Transverse colon (tissue), 3 donors: ENCODE measurements around the gene FBXL5.

Source experiments
- POLR2A ChIP-seq: fragments of 450-650 bp; IDR thresholded peaks from one replicate; pipeline ENCODE4 v1.6.1; 2016; ENCODE audit warnings: antibody characterized with exemption, mild to moderate bottlenecking, moderate library complexity
- TF ChIP-seq, protein P1 (sequence below), 5 experiments: fragments of 200-600 bp in 3 of 5; fragments of 450-650 bp in 2 of 5; sonication (generic) in 3 of 5; IDR thresholded peaks; 1 replicate in 2 of 5; 2 replicates in 3 of 5; pipeline ENCODE4 v1.5.1; 2016 to 2017; ENCODE audit warnings: antibody characterized with exemption in 5 of 5, inconsistent platforms in 3 of 5, mild to moderate bottlenecking in 2 of 5, moderate library complexity in 1 of 5

DNA sequence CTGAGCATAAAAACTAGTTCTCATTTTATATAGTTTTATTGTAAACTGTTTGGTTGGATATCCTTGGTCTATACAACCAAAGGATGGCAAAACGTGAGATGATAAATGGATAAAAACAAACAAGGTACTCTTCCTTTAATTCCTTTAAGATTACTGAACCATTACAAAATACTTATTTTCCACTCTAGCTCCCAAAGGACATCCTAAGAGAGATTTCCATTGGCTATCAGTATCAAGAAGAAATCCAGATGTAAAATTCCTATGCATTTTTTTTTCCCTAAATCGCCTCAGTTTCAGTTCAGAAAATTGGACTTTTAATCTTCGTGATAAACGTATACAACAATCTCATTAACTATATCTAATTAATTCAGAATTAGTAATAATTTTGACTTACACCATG, 2.3 kb downstream of the FBXL5 start:
- no peak for TF ChIP-seq POLR2A
- TF ChIP-seq, protein P1, sequence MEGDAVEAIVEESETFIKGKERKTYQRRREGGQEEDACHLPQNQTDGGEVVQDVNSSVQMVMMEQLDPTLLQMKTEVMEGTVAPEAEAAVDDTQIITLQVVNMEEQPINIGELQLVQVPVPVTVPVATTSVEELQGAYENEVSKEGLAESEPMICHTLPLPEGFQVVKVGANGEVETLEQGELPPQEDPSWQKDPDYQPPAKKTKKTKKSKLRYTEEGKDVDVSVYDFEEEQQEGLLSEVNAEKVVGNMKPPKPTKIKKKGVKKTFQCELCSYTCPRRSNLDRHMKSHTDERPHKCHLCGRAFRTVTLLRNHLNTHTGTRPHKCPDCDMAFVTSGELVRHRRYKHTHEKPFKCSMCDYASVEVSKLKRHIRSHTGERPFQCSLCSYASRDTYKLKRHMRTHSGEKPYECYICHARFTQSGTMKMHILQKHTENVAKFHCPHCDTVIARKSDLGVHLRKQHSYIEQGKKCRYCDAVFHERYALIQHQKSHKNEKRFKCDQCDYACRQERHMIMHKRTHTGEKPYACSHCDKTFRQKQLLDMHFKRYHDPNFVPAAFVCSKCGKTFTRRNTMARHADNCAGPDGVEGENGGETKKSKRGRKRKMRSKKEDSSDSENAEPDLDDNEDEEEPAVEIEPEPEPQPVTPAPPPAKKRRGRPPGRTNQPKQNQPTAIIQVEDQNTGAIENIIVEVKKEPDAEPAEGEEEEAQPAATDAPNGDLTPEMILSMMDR (IDR thresholded peaks at IDR 0.05) = no peak
